Liver (tissue), 9 donors: Measurements from ENCODE around the gene SLC37A2. TPM values are rescaled to one million over a fixed set of nuclear protein-coding genes. Genes with fewer than 3 reads are reported as not detected.

ENCODE experiments used
- DNase-seq: peaks from one replicate; pipeline ENCODE4 v3.0.0-alpha.2; 2017; ENCODE audit warnings: low spot score
- H3K27ac ChIP-seq, 2 donors: one replicate each; pipeline ENCODE4 v1.7.0; 2013; ENCODE audit warnings: inconsistent platforms in 2 of 2, low read length in 2 of 2, control low read depth in 1 of 2, low read depth in 1 of 2, mild to moderate bottlenecking in 1 of 2
- H3K27me3 ChIP-seq, 4 donors: one replicate each; pipeline versions ENCODE4 v1.6.1 to v1.7.0; 2013; ENCODE audit warnings: low read length in 3 of 4, inconsistent platforms in 1 of 4, mild to moderate bottlenecking in 1 of 4, moderate library complexity in 1 of 4; ENCODE audit not compliant: control insufficient read depth in 4 of 4, insufficient read depth in 4 of 4
- H3K36me3 ChIP-seq, 4 donors: one replicate each; pipeline versions ENCODE4 v1.6.1 to v1.7.0; 2013; ENCODE audit warnings: low read length in 3 of 4, mild to moderate bottlenecking in 3 of 4, low read depth in 1 of 4, moderate library complexity in 1 of 4; ENCODE audit not compliant: control insufficient read depth in 4 of 4, insufficient read depth in 3 of 4
- H3K4me1 ChIP-seq, 4 donors: one replicate each; pipeline versions ENCODE4 v1.6.1 to v1.7.0; 2013; ENCODE audit warnings: low read length in 3 of 4, mild to moderate bottlenecking in 3 of 4, moderate library complexity in 1 of 4; ENCODE audit not compliant: control insufficient read depth in 4 of 4, insufficient read depth in 4 of 4
- H3K4me3 ChIP-seq, 3 donors: one replicate each; pipeline versions ENCODE4 v1.6.1 to v1.7.0; 2013; ENCODE audit warnings: low read length in 3 of 3, control low read depth in 1 of 3, low read depth in 1 of 3, mild to moderate bottlenecking in 1 of 3
- H3K9ac ChIP-seq, 2 donors: one replicate each; pipeline ENCODE4 v1.7.0; 2013; ENCODE audit warnings: low read length in 2 of 2, mild to moderate bottlenecking in 2 of 2, moderate library complexity in 2 of 2, control low read depth in 1 of 2, low read depth in 1 of 2
- H3K9me3 ChIP-seq, 4 donors: one replicate each; pipeline versions ENCODE4 v1.6.1 to v1.7.0; 2013; ENCODE audit warnings: low read length in 3 of 4; ENCODE audit not compliant: control insufficient read depth in 4 of 4
- ATF3 ChIP-seq: IDR thresholded peaks from 2 replicates; pipeline ENCODE4 v1.6.1; 2016; ENCODE audit warnings: antibody characterized with exemption
- CTCF ChIP-seq: fragments of 150-350 bp; IDR thresholded peaks from 2 replicates; pipeline ENCODE4 v1.5.1; 2017; ENCODE audit warnings: improper control_type of control experiment, low read depth, low read length; ENCODE audit not compliant: missing input control
- EGR1 ChIP-seq, 2 donors: IDR thresholded peaks; 2 replicates each; pipeline ENCODE4 v1.6.1; 2016 to 2018; ENCODE audit warnings: antibody characterized with exemption in 2 of 2, low read depth in 2 of 2
- FOXA2 ChIP-seq: IDR thresholded peaks from 2 replicates; pipeline ENCODE4 v1.6.1; 2016; ENCODE audit warnings: antibody characterized with exemption
- GABPA ChIP-seq, 2 donors: IDR thresholded peaks in 1 of 2; conservative IDR thresholded peaks in 1 of 2; 2 replicates each; pipeline ENCODE4 v1.6.1; 2016; ENCODE audit warnings: antibody characterized with exemption in 2 of 2, mild to moderate bottlenecking in 1 of 2, moderate library complexity in 1 of 2
- HNF4A ChIP-seq, 2 donors: conservative IDR thresholded peaks; 2 replicates each; pipeline ENCODE4 v1.6.1; 2016; ENCODE audit warnings: antibody characterized with exemption in 2 of 2, mild to moderate bottlenecking in 2 of 2
- HNF4G ChIP-seq: IDR thresholded peaks from 2 replicates; pipeline ENCODE4 v1.6.1; 2016; ENCODE audit warnings: antibody characterized with exemption
- JUND ChIP-seq, 2 donors: IDR thresholded peaks; 2 replicates each; pipeline ENCODE4 v1.6.1; 2016; ENCODE audit warnings: antibody characterized with exemption in 2 of 2
- MAX ChIP-seq: IDR thresholded peaks from 2 replicates; pipeline ENCODE4 v1.6.1; 2016; ENCODE audit warnings: antibody characterized with exemption
- NR2F2 ChIP-seq: IDR thresholded peaks from 2 replicates; pipeline ENCODE4 v1.6.1; 2016; ENCODE audit warnings: antibody characterized with exemption
- RAD21 ChIP-seq, 2 donors: IDR thresholded peaks; 2 replicates each; pipeline ENCODE4 v1.6.1; 2016; ENCODE audit warnings: antibody characterized with exemption in 2 of 2, mild to moderate bottlenecking in 2 of 2
- REST ChIP-seq: IDR thresholded peaks from 2 replicates; pipeline ENCODE4 v1.6.1; 2016; ENCODE audit warnings: antibody characterized with exemption, mild to moderate bottlenecking
- RXRA ChIP-seq, 2 donors: IDR thresholded peaks; 2 replicates each; pipeline ENCODE4 v1.6.1; 2017 to 2018; ENCODE audit warnings: antibody characterized with exemption in 2 of 2, mild to moderate bottlenecking in 1 of 2
- SP1 ChIP-seq: IDR thresholded peaks from 2 replicates; pipeline ENCODE4 v1.6.1; 2018; ENCODE audit warnings: antibody characterized with exemption, mild to moderate bottlenecking
- YY1 ChIP-seq: IDR thresholded peaks from 2 replicates; pipeline ENCODE4 v1.6.1; 2016; ENCODE audit warnings: antibody characterized with exemption, mild to moderate bottlenecking
- ZBTB33 ChIP-seq: IDR thresholded peaks from 2 replicates; pipeline ENCODE4 v1.6.1; 2016; ENCODE audit warnings: antibody characterized with exemption
- WGBS: extraction: QIAGEN DNeasy Blood & Tissue Kit; methylation state at CpG from one replicate; pipeline ENCODE4 v1.1.7; 2013; 5-methylcytosine and 5-hydroxymethylcytosine counted together
- polyA plus RNA-seq, 2 donors: library from polyadenylated mRNA; stranded (reverse) in 1 of 2; unstranded in 1 of 2; fragments of 200-250 nt in 1 of 2; fragments of >200 nt in 1 of 2; fragmentation: Nextera tagmentation in 1 of 2; extraction: Ambion mirVana in 1 of 2; gene quantifications; one replicate each; pipeline versions ENCODE4 v1.2.1 to v1.2.3, GENCODE V29; 2013 to 2015
- total RNA-seq, 2 donors: library from RNA; depleted of rRNA; stranded (reverse); fragments of >200 nt; gene quantifications; one replicate each; pipeline ENCODE4 v1.2.3, GENCODE V29; 2014
- donor health status: healthy.
- donor health status: healthy.
- donor health status: healthy.
- donor health status: healthy.
- donor health status: healthy.

The SLC37A2 gene
- total and polyA plus RNA-seq, 4 donors, result 0.51 to 12.3 (median 5.6) TPM

DNA sequence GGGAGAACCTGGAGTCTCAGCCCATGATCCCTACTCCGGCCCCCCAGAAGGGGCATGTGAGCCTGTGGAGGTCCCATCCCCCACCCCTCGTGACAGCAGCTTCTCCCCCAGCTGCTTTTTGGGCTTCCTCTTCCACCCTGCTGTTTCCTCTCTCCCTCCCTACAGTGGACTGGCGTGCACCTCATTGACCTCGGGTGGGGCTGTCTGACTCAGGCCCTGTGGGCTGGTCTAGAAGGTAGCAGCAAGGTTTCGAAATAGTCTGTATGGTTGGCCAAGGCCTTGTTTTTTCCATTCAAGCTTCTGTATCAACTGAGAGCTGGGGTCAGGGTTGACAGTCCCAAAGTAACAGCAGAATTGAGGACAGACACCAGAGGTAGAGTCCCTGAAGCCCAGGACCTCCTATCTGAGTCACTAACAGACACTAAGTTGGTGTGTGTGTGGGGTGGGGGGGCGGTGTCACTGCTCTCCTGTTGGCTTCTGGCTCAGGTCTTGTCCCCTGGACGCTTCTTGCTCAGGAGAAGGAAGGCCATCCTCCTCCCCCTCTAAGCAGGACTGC, 7.7 kb downstream of the SLC37A2 start:
- DNase-seq, result no peak
- H3K27me3 ChIP-seq, result no peaks in the 10 kb centered on the region
- no peak overlapping the region for H3K4me3 ChIP-seq
- no peaks in the 10 kb centered on the region for H3K36me3 ChIP-seq
- 59% methylated on average over 7 of the region's 7 CpGs for WGBS
- peaks cover 0 to 3% (median 0%) of the 10 kb centered on the region in 4 donors for H3K4me1 ChIP-seq
- TF ChIP-seq FOXA2 (peak; percentile 6), ATF3 (no peak), HNF4A (conservative IDR thresholded peaks at IDR 0.05) (peak; percentile 46 to 68), REST (no peak), EGR1 (IDR thresholded peaks at IDR 0.05; ENCODE audit: low read depth in 2 of 2) (peak in 1 of 2 donors; percentile 44), RXRA (IDR thresholded peaks at IDR 0.05) (peak; percentile 81 to 90), NR2F2 (no peak), SP1 (peak; percentile 78), CTCF (no peak), JUND (IDR thresholded peaks at IDR 0.05) (no peak), YY1 (no peak)
- H3K9me3 ChIP-seq, result no peaks in the 10 kb centered on the region
- peak overlapping the region; percentile 19 to 52 for H3K27ac ChIP-seq
- no peak overlapping the region for H3K9ac ChIP-seq

- DNase-seq, result no peak
- H3K9me3 ChIP-seq, result no peaks in the 10 kb centered on the region
- 67% methylated on average over 5 of the region's 5 CpGs for WGBS
- no peaks in the 10 kb centered on the region for H3K36me3 ChIP-seq
- no peak overlapping the region for H3K4me3 ChIP-seq
- TF ChIP-seq RXRA (IDR thresholded peaks at IDR 0.05) (no peak), HNF4G (no peak), SP1 (no peak), GABPA (IDR thresholded peaks at IDR 0.05 in 1 of 2, conservative IDR thresholded peaks at IDR 0.05 in 1 of 2) (no peak), YY1 (no peak), MAX (no peak), JUND (IDR thresholded peaks at IDR 0.05) (no peak), RAD21 (IDR thresholded peaks at IDR 0.05) (no peak), EGR1 (IDR thresholded peaks at IDR 0.05; ENCODE audit: low read depth in 2 of 2) (no peak), FOXA2 (no peak), HNF4A (conservative IDR thresholded peaks at IDR 0.05) (no peak), ZBTB33 (no peak), ATF3 (no peak)
- H3K27me3 ChIP-seq, result no peaks in the 10 kb centered on the region
- peaks cover 0 to 3% (median 0%) of the 10 kb centered on the region in 4 donors for H3K4me1 ChIP-seq
- H3K9ac ChIP-seq, result no peak overlapping the region
- H3K27ac ChIP-seq, result peak overlapping the region; percentile 19 to 52
Measured at GRCh38 chr11:125071435-125071834, 8.3 kb downstream of the SLC37A2 start.
